Mucosa of descending colon (tissue), 3 donors: ENCODE data around the gene TMOD1. TPM values are rescaled to one million over a fixed set of nuclear protein-coding genes. Genes with fewer than 3 reads are reported as not detected.

Experiments used
- ATAC-seq: fragments of 200-7000 bp; cut with Tn5 transposase; one replicate; pipeline ENCODE4 v1.9.1; 2020; ENCODE audit warnings: mild to moderate bottlenecking, moderate library complexity
- DNase-seq, 3 donors: peaks; one replicate each; pipeline ENCODE4 v3.0.0-alpha.2; 2020
- H3K36me3 ChIP-seq: fragments of 200-600 bp; one replicate; pipeline ENCODE4 v1.8.0; 2021; ENCODE audit warnings: low read depth, mild to moderate bottlenecking
- H3K4me1 ChIP-seq: fragments of 200-600 bp; one replicate; pipeline ENCODE4 v1.8.0; 2021; ENCODE audit warnings: low read depth, mild to moderate bottlenecking
- H3K4me3 ChIP-seq: fragments of 200-600 bp; one replicate; pipeline ENCODE4 v1.8.0; 2021; ENCODE audit warnings: mild to moderate bottlenecking
- H3K9me3 ChIP-seq: fragments of 200-600 bp; one replicate; pipeline ENCODE4 v1.8.0; 2021; ENCODE audit warnings: mild to moderate bottlenecking
- CTCF ChIP-seq: fragments of 200-600 bp; IDR thresholded peaks from one replicate; pipeline ENCODE4 v1.8.0; 2022; ENCODE audit warnings: antibody characterized with exemption, mild to moderate bottlenecking
- intact Hi-C, 2 donors: fragments of 100-400 bp; cut with DNase I in 1 of 2; cut with micrococcal nuclease in 1 of 2; formaldehyde crosslinking; loops; one replicate each; pipeline versions ENCODE4 v1.11.0 to v1.11.1; 2022; cut with DNase I, micrococcal nuclease
- total RNA-seq, 3 donors: library from RNA; stranded (reverse); fragmentation: NEBNext Ultra II Directional in 2 of 3; extraction: Animal tissue kit (Norgen Biotek cat#: 25700) in 2 of 3; gene quantifications; one replicate each; pipeline versions ENCODE4 v1.2.1 to v1.2.4, GENCODE V29; 2021 to 2023
- donor health status: DM: no; HTN: no; CAD: no; lungs with moderate emphysema.
- donor health status: DM: no; HTN: no; CAD: no.
- donor health status: DM: no; HTN: yes; CAD: no.

TMOD1 gene
- total RNA-seq, 3 donors from 2014 or later = 2.6 to 36.0 (median 3.9) TPM

DNA sequence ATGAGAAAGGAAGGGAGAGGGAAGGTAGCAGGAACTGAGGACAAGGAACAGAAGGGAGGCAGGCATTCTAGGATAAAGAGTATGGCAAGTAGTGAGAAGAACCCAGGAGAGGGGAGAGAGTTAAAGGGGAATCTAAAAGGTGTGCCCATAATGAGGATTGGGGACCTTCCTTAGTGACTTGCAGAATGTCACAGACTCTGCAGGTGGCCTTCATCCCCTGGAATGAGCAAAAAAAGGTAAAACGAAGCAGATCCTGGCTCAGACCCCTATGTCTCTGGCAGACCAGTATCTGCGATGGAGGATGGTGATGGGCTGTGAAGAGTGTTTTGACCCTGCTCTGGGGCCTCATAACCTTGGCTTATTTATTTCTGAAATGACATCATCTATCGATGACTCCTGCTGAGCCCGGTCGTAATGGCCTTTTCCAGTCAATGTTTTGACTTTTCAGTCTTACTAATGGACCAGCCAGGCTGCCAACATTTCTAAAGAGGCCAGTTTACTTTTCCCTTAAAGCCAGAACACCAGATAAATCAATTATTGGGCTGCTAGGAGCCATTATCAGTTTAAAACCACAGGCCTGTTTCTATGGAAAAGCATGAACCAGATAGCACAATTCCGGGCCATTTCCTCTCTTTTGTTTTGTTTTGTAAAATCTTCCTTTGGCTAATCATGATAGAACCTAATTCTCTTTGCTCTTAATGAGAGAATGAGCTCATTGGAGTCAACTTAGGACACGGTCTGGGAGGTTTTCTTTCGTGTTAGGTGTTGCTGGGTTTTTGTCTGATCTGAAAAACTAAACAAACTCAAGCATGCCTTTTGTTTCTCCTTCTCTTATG is 3.1 kb downstream of the TMOD1 start:
- no peaks in the 10 kb centered on the region for H3K36me3 ChIP-seq
- peaks cover 17% of the 10 kb centered on the region for H3K4me1 ChIP-seq
- H3K9me3 ChIP-seq = no peaks in the 10 kb centered on the region
- H3K4me3 ChIP-seq = no peak overlapping the region
- intact Hi-C loops = no loop called here
- ATAC-seq (no peak), DNase-seq (no peak)
- no peak for TF ChIP-seq CTCF

- H3K4me1 ChIP-seq = peaks cover 17% of the 10 kb centered on the region
- intact Hi-C loops = no loop called here
- H3K4me3 ChIP-seq = no peak overlapping the region
- TF ChIP-seq CTCF = no peak
- H3K36me3 ChIP-seq = no peaks in the 10 kb centered on the region
- DNase-seq (no peak), ATAC-seq (no peak)
- no peaks in the 10 kb centered on the region for H3K9me3 ChIP-seq
Measured at GRCh38 chr9:97505845-97506244, 4.4 kb downstream of the TMOD1 start.

DNA sequence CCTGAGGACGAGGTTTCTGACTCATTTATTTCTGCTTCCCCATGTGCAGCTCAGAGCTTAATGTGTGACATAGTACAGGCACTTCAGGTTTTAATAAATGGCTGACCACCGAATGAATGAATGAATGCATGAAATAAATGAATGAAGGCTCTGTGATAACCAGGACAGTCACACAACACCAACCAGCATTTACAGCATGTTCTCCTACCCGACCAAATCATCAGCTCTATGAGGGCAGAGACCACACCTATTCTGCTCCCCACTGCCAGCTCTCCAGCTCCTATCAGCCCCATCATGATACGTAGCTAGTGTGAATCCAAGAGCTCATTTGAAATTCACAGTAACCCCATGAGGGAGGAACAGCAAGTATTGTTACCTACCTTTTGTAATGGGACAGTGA is 4.8 kb downstream of the TMOD1 start:
- Histone ChIP-seq H3K9me3 (no peaks in the 10 kb centered on the region), H3K4me1 (peaks cover 14% of the 10 kb centered on the region), H3K36me3 (no peaks in the 10 kb centered on the region), H3K4me3 (no peak overlapping the region)
- intact Hi-C loops = no loop called here
- ATAC-seq = no peak
- no peak for TF ChIP-seq CTCF
- no peak for DNase-seq

DNA sequence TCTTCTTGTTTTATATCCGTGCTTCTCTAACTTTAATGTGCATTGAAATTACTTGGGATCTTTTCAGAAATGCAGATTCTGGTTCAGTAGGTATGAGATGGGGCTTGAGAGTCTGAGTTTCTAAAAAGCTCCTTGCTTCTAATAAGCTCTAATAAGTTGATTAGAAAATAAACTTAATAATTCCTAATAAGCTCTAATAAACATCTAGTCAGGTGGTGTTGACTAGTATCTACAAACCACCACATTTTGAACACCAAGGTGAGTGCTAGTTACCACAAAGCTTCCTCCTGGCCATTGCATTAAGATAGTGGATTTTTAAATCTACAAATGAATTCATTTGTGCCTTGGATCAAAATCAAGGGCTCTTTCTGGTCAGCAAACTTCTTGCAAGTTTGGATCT is 5.3 kb downstream of the TMOD1 start:
- no peak for DNase-seq
- Histone ChIP-seq H3K36me3 (no peaks in the 10 kb centered on the region), H3K9me3 (no peaks in the 10 kb centered on the region), H3K4me1 (peaks cover 14% of the 10 kb centered on the region), H3K4me3 (no peak overlapping the region)
- intact Hi-C loops = no loop called here
- TF ChIP-seq CTCF = no peak
- ATAC-seq = no peak

- no peak overlapping the region for H3K4me3 ChIP-seq
- H3K9me3 ChIP-seq = no peaks in the 10 kb centered on the region
- DNase-seq (no peak), ATAC-seq (no peak)
- H3K36me3 ChIP-seq = no peaks in the 10 kb centered on the region
- no peak for TF ChIP-seq CTCF
- peaks cover 7% of the 10 kb centered on the region for H3K4me1 ChIP-seq
- intact Hi-C loops = no loop called here
Measured at GRCh38 chr9:97507428-97507984, 6.0 kb downstream of the TMOD1 start.
